Tibial nerve (tissue), 4 donors: Measurements from ENCODE around the gene ADAMTSL1.

Experiments
- EP300 ChIP-seq, 2 donors: sonication (generic); formaldehyde crosslinking; IDR thresholded peaks; one replicate each; pipeline ENCODE4 v1.6.1; 2017; ENCODE audit warnings: antibody characterized with exemption in 2 of 2, mild to moderate bottlenecking in 1 of 2
- POLR2A ChIP-seq, 2 donors: fragments of 450-650 bp; IDR thresholded peaks; one replicate each; pipeline ENCODE4 v1.6.1; 2017; ENCODE audit warnings: antibody characterized with exemption in 2 of 2, mild to moderate bottlenecking in 2 of 2, moderate library complexity in 2 of 2
- TF ChIP-seq, protein P1 (sequence below), 5 experiments: fragments of 200-600 bp in 3 of 5; fragments of 450-650 bp in 2 of 5; sonication (generic) in 3 of 5; IDR thresholded peaks; one replicate each; pipeline ENCODE4 v1.5.1; 2016 to 2019; ENCODE audit warnings: antibody characterized with exemption in 5 of 5, mild to moderate bottlenecking in 3 of 5, moderate library complexity in 2 of 5

- no peak for TF ChIP-seq POLR2A (IDR thresholded peaks at IDR 0.05)
- TF ChIP-seq, protein P1, sequence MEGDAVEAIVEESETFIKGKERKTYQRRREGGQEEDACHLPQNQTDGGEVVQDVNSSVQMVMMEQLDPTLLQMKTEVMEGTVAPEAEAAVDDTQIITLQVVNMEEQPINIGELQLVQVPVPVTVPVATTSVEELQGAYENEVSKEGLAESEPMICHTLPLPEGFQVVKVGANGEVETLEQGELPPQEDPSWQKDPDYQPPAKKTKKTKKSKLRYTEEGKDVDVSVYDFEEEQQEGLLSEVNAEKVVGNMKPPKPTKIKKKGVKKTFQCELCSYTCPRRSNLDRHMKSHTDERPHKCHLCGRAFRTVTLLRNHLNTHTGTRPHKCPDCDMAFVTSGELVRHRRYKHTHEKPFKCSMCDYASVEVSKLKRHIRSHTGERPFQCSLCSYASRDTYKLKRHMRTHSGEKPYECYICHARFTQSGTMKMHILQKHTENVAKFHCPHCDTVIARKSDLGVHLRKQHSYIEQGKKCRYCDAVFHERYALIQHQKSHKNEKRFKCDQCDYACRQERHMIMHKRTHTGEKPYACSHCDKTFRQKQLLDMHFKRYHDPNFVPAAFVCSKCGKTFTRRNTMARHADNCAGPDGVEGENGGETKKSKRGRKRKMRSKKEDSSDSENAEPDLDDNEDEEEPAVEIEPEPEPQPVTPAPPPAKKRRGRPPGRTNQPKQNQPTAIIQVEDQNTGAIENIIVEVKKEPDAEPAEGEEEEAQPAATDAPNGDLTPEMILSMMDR (IDR thresholded peaks at IDR 0.05): no peak
- no peak for TF ChIP-seq EP300 (IDR thresholded peaks at IDR 0.05)
These were observed 120.9 kb downstream of the ADAMTSL1 start for GRCh38 chr9:18594837-18595236.
